Measurements from ENCODE around the gene ABAT.

Gene ABAT

DNA sequence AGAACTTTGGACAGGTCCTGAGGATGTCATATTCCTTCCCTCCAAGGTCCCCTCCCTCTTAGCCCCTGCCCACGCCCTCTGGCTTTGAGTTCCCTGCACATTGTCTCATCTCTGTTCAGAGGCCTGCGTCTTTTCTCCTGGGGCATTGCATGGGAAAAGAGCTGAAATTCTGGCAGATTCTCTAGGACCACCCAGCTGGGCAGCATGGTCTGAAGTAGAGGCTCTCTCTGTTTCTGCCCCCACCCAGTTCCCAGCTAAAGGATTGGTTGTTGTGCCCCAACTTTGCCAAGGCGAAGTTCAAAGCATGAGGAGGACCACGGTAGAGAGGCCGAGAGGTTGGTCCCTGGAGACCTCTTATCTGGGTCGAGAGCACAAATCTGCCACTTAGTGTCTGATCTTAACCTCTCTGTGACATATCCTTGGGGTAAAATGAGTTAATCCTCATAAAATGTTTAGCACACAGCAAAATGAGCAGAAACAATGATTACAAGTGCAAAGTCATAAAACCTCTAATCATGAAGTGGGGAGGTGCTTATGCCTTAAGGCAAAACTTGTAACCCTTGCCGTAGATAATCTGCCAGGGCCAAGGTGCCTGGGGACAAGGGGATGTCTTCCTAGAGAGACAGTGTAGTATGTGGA lies 2.4 kb downstream of the ABAT start:
- TF ChIP-seq, protein P1, sequence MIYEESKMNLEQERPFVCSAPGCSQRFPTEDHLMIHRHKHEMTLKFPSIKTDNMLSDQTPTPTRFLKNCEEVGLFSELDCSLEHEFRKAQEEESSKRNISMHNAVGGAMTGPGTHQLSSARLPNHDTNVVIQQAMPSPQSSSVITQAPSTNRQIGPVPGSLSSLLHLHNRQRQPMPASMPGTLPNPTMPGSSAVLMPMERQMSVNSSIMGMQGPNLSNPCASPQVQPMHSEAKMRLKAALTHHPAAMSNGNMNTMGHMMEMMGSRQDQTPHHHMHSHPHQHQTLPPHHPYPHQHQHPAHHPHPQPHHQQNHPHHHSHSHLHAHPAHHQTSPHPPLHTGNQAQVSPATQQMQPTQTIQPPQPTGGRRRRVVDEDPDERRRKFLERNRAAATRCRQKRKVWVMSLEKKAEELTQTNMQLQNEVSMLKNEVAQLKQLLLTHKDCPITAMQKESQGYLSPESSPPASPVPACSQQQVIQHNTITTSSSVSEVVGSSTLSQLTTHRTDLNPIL (CRISPR knock-in tag; IDR thresholded peaks at IDR 0.05; ENCODE audit: low read depth), result no peak
- TF ChIP-seq TCF4 (CRISPR knock-in tag; IDR thresholded peaks at IDR 0.05; ENCODE audit: borderline replicate concordance) (no peak), BACH2 (CRISPR knock-in tag; IDR thresholded peaks at IDR 0.05; ENCODE audit: borderline replicate concordance) (no peak)
- no peak for ATAC-seq

GRCh38 chr16:8677481-8677880 lies 3.1 kb downstream of the ABAT start:
- TF ChIP-seq ZNF70 (CRISPR knock-in tag; IDR thresholded peaks at IDR 0.05), result no peak
- TF ChIP-seq SNAI2 (CRISPR knock-in tag; IDR thresholded peaks at IDR 0.05), result no peak
- no peak for TF ChIP-seq ESRRG (CRISPR knock-in tag; IDR thresholded peaks at IDR 0.05)
- no peak for TF ChIP-seq ZFP3 (CRISPR knock-in tag; IDR thresholded peaks at IDR 0.05)
- TF ChIP-seq, protein P2, sequence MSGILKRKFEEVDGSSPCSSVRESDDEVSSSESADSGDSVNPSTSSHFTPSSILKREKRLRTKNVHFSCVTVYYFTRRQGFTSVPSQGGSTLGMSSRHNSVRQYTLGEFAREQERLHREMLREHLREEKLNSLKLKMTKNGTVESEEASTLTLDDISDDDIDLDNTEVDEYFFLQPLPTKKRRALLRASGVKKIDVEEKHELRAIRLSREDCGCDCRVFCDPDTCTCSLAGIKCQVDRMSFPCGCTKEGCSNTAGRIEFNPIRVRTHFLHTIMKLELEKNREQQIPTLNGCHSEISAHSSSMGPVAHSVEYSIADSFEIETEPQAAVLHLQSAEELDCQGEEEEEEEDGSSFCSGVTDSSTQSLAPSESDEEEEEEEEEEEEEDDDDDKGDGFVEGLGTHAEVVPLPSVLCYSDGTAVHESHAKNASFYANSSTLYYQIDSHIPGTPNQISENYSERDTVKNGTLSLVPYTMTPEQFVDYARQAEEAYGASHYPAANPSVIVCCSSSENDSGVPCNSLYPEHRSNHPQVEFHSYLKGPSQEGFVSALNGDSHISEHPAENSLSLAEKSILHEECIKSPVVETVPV (CRISPR knock-in tag; IDR thresholded peaks at IDR 0.05), result no peak
- no peak for TF ChIP-seq RARB (CRISPR knock-in tag; IDR thresholded peaks at IDR 0.05)
- TF ChIP-seq BACH2 (CRISPR knock-in tag; IDR thresholded peaks at IDR 0.05; ENCODE audit: borderline replicate concordance), result no peak
- TF ChIP-seq ARNTL (CRISPR knock-in tag; IDR thresholded peaks at IDR 0.05; ENCODE audit: borderline replicate concordance, low read depth), result no peak
- no peak for TF ChIP-seq GLIS3 (CRISPR knock-in tag; IDR thresholded peaks at IDR 0.05)
- no peak for TF ChIP-seq TOX (CRISPR knock-in tag; IDR thresholded peaks at IDR 0.05; ENCODE audit: borderline replicate concordance)
- TF ChIP-seq OSR1 (CRISPR knock-in tag; IDR thresholded peaks at IDR 0.05), result no peak
- TF ChIP-seq POU6F1 (CRISPR knock-in tag; IDR thresholded peaks at IDR 0.05; ENCODE audit: borderline replicate concordance, low read depth), result no peak
- no peak for TF ChIP-seq TCF4 (CRISPR knock-in tag; IDR thresholded peaks at IDR 0.05; ENCODE audit: borderline replicate concordance)
- ATAC-seq, result no peak

DNA sequence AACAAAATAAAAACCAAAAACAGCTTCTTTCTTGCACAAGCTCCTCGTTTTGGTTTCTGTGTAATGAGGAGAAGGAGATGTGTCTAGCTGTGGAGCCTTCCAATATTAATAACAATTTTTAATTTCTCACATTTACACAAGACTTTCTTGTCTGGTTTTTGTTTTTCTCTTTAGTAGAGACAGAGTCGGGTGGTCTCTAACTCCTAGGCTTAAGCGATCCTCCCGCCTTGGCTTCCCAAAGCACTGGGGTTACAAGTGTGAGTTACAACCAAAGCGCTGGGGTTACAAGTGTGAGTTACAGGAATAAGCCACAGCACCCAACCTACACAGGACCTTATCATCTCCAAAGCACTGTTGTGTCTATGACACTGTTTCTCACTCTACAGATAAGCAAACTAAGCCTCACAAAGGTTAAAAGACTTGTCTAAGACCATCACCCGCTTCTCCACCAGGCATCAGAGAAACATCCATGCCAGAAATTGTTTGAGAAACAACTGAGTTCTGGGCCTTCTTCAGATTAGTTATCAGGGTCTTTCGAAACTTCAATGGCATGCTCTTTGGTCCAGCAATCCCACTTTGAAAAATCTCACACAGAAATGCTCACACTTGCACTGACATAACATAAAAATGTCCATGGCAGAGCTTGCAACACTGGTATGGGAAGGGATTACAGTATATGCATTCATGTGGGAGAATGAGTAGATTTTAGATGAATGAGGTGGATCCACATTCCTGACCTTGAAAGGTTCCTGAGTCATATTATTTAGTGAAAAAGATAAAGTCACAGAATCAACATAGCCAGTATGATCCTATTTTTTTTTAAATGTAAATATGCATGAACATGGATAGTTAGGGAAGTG lies 3.9 kb downstream of the ABAT start:
- TF ChIP-seq ZC3H10 (CRISPR knock-in tag; IDR thresholded peaks at IDR 0.05) (no peak), SNAI2 (CRISPR knock-in tag; IDR thresholded peaks at IDR 0.05) (no peak), OSR1 (CRISPR knock-in tag; IDR thresholded peaks at IDR 0.05) (no peak), CSDC2 (CRISPR knock-in tag; IDR thresholded peaks at IDR 0.05) (no peak), ZNF70 (CRISPR knock-in tag; IDR thresholded peaks at IDR 0.05) (no peak), BACH2 (CRISPR knock-in tag; IDR thresholded peaks at IDR 0.05; ENCODE audit: borderline replicate concordance) (no peak), ARNTL (CRISPR knock-in tag; IDR thresholded peaks at IDR 0.05; ENCODE audit: borderline replicate concordance, low read depth) (no peak), TOX (CRISPR knock-in tag; IDR thresholded peaks at IDR 0.05; ENCODE audit: borderline replicate concordance) (no peak), PPARA (CRISPR knock-in tag; IDR thresholded peaks at IDR 0.05; ENCODE audit: borderline replicate concordance) (no peak), ZNF8 (CRISPR knock-in tag; IDR thresholded peaks at IDR 0.05) (no peak), ZFP30 (CRISPR knock-in tag; IDR thresholded peaks at IDR 0.05) (no peak), ESRRG (CRISPR knock-in tag; IDR thresholded peaks at IDR 0.05) (no peak), RARB (CRISPR knock-in tag; IDR thresholded peaks at IDR 0.05) (no peak)
- TF ChIP-seq, protein P2 (CRISPR knock-in tag; IDR thresholded peaks at IDR 0.05), result no peak
- TF ChIP-seq, protein P1 (CRISPR knock-in tag; IDR thresholded peaks at IDR 0.05; ENCODE audit: low read depth), result no peak
- no peak for ATAC-seq

Data from SK-N-SH treated with all-trans-retinoic acid at 6 μM for 48 hours (cell line).